Stimulated activated CD8-positive, alpha-beta memory T cell treated with anti-CD3 and anti-CD28 coated beads, Interleukin-7, amount 100 ng/mL, for 1 hour (primary cell): Measurements from ENCODE around the gene REC8.

Source experiments
- DNase-seq, 2 donors: peaks; one replicate each; pipeline ENCODE4 v3.0.0-alpha.2; 2020; ENCODE audit warnings: low read depth in 2 of 2

REC8 gene

DNA sequence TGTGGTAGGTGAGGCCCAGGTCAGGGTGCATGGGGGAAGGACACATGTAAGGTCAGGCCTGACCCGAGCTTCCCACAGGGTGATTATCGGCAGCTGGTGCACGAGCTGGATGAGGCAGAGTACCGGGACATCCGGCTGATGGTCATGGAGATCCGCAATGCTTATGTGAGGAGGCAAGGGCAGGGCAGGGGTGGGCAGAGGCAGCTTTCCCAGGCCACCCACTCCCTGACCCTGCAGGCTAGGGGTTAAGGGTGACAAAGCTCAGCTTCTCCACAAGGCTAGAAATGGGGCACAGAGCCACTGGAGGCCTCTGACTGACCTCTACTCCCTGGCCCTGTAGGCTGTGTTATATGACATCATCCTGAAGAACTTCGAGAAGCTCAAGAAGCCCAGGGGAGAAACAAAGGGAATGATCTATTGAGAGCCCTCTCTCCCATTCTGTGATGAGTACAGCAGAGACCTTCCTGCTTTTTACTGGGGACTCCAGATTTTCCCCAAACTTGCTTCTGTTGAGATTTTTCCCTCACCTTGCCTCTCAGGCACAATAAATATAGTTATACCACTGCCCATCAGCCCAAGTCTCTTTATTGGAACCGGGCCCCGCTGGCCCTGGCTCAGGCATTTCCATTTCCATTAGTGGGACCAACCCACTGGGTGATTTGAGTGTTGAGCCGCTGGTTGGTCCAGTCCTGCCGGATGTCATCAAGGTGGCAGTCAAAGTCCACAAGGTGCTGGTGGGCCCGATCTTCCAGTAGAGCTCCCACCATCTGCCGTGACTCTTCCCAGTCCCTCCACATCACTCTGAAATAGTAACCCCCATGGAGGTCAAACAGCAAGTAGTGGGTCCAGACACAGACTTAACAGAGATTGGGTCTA lies 33.2 kb upstream of the REC8 start:
- DNase-seq: no peak

DNA sequence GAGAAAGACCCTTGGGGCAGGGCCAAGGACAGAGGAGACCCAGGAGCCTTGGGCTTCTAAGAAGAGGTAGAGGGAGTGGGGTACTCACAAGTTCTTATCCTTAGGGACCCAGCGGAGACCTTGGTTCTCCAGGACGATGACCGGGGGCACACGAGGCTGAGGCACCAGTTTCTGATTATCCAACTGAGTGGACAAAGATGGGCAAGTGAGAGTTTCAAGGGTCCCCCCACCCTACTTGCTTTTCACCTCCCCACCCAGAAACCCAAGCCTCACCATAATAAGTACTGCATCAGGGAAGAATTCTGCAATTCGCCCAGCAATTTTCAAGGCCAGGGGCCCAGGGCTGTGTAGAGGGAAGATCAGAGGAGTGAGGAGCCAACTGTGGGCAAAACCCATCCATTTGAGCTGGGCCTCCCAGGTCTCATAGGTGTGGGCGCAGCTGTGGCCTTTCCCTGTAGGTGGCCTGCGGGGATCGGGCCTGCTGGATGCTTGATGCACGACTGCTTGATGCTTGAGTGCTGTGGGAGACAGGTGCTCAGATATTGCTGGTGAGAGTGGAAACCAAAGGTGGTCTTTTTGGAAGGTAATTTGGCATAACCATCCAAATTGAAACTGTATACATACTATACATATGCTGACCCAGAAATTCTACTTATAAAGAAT lies 32.5 kb upstream of the REC8 start:
- no peak for DNase-seq

DNA sequence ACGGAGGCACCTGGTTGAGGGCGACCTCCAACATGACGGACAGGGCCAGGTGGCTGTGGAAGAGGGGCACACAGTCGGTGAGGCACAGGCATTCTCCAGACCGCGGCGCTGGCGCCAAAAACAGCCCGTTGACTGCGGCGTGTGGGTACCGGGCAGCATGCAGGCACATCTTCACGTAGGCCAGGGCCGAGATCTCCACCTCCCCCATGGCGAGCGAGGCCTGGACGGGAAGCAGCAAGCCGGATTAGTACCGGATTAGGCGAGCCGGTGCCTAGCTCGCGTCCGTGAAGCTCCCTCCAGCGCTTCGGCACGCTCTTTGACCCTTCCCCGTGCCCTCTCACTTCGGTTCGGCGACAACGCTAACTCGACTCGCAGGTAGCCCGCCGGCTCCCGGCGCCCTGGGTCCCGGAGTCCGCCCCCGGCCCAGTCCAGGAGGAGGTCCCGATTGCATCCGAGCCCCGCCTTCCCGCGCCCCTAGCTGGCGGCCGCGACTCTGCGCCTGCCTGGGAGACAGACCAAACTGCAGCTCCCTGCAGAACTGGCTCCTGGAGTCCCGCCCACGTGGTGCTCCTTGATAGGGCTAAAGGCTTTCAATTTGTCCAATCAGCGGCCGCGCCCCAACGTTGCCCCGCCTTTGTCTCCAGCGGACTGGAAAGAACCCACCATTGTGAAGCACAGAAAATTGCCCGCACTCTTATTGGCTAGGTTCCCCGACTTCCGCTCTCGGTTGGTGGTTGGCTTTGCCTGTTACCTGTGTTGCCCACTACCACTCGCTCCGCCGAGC lies 30.6 kb upstream of the REC8 start, which contains the start of gene EMC9:
TSS of gene EMC9 (minus strand) at position 495 of the 784 bp plus-strand sequence. CDS start at position 208, 287 bp downstream.
- peak; percentile 97 to 98 for DNase-seq

DNA sequence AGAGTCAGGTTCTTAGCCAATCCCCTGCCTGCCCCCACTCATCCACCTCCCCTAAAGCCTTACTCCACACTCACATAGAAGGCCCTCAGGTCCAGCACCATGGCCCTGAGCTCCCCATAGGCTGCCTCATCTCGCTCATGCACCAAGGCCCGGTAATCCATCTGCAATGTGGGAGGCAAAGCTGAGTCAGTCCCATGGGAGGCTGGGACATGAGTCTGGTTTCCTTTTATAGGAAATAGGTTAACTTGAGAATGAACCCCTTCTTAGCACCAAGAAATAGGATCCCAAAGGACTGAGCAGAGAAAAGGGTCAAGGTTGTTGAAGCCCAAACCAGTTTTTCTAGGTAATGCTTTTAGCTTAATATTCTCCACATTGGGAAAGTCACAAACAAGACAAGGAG lies 28.4 kb upstream of the REC8 start:
- DNase-seq: no peak

DNA sequence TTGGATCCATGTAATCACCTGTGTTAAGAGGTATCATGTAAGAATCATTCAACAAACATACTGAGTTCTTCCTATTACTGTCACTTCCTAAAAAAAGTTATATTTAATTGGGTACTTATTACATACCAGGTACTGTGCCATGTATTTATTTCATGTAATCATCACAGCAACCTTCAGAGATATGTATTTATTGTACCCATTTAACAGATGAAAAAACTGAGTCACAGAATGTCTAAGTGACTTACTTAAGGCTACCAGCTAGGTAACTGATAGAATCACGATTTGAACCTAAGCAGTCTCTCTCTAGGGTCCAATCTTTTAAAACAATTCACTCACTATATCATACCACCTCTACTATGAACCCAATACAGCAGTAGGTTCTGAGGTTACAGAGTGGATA lies 27.4 kb upstream of the REC8 start:
- no peak for DNase-seq

DNA sequence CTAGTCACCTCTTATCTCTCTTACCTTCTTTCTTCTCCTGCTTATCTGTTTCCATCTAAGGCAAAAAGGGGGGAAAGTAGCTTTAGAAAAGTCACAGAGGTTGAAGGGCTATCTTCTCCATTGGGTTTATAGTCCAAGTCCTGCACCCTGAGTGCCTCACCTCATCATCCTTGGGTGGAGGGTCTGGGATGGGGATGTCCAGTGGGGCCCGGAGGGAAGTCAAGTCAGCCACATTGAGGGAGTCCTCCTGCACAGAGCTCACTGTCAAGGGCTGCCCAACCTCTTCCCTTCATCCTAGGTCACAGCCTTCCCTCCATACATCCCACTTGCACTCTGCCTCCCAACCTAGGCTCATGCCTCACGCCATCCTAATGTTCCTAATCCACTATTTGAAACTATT lies 26.7 kb upstream of the REC8 start:
- DNase-seq: no peak

DNA sequence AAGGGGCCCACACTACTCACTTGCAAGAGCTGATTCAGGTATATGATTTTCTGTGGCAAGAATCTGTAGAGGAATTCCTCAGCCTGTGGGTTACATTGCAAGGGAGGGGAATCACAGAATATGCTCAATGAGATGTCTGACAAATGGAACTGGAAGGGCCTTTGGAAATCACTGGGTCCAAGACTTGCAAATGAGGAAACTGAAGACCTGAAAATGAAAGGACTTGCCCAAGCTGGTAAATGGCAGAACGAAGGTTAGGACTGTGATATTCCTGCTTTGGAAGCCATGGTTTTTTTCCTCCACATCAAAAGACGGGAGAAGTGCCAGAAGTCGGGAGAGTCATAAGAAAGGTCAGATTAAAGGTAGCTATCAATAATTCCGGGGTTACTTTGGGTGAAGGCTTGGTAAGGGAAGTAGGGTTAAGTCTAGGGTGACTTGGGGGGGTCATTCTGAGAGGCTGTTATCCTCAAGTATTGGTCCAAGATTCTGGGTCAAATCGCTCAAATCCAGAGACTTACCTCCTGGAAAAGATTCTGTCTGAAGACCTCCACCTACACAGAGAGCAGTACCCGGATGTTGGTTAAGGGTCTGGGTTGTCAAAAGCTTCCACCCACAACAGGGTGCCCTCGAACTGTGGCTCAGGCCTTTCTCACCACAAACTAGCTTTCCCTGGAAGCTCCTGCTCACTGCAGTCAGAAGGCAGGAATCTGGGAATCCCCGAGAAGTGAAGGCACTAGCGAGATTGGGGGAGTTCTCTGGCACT lies 26.0 kb upstream of the REC8 start:
- no peak for DNase-seq

DNA sequence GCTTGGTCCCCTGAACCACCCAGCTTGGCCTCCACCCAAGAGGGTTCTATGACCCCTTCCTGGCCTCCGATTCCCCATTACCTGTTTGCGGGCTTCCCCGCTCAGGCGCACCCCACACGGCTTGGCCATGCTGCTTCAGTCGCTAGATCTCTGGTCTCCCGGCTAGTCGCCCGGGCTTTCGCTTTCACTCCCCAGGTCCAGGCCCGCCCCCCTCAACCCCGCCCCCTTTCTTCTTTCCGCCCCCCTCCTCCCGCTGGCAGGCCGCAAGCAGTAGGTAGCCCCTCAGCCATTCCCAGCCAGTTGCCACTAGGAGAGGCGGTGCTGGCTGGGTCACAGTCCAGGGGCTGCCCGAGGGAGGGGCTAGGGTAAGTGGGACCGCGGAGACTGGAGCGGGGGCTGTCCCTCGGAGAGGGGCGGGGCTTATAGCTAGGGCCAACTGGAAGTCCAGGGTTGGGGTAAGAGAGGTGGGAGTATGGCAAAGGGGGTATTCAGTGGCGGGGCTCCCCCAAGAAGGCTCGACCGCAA lies 25.4 kb upstream of the REC8 start, which contains the start of gene PSME2:
TSS of gene PSME2 (minus strand) at position 158 of the 525 bp plus-strand sequence. CDS start at position 129, 29 bp downstream.
- peak; percentile 68 to 70 for DNase-seq

DNA sequence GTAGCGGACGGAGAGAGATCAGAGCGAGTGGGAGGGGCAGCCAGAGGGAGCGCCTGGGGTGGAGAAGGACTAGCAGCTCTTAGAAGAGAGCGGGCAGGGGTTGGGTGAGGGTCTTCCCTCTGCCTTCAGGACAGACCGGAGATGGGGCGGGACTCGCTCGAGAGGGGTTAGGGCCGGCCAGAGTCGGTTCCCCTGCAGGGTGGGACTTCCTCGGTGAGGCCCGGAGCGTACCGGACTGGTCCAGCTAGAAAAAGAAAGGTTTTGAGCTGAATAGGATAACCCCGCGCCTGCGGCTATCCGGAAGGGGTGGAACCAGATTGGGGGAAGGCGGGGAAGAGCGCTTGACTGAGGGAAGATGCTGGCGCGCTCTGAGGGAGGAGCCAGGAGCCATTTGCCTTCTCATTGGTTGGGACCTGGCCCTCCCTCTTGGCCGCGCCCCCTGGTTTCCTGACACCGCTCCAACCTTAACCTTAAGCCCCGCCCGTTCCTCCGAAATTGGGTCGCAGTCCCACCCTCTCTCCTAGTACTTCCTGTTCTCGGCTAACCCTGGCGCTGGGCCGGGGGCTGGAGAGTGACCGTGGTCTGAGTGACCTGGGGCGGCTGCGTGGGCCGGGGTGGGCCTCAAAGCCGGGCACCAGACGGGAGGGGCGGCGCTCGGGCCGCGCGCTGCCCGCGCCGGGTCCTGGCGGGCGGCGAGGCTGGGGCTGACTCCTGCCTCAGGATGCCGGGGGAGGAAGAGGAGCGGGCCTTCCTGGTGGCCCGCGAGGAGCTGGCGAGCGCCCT lies 24.7 kb upstream of the REC8 start, which contains the start of gene RNF31:
TSS of gene RNF31 (plus strand) at position 521 of the 783 bp plus-strand sequence. CDS start at position 722, 201 bp downstream.
- DNase-seq: peak; percentile 89 to 94

DNA sequence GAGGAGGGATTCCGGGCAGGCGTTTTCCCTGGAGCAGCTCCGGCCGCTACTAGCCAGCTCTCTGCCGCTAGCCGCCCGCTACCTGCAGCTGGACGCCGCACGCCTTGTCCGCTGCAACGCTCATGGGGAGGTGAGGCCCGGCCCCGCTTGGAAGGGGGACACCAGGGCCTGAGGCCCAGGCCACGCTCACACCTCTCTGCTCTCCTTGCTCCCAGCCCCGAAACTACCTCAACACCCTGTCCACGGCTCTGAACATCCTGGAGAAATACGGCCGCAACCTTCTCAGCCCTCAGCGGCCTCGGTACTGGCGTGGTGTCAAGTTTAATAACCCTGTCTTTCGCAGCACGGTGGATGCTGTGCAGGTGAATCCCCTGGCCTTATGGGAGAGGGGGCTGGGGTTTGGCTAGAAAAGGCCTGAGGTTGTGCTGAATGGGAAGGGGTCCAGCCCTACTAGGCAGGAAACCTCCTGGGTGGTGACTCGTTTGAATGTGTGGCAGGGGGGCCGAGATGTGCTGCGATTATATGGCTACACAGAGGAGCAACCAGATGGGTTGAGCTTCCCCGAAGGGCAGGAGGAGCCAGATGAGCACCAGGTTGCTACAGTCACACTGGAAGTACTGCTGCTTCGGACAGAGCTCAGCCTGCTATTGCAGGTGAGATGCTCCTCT lies 24.0 kb upstream of the REC8 start:
- DNase-seq: no peak

DNA sequence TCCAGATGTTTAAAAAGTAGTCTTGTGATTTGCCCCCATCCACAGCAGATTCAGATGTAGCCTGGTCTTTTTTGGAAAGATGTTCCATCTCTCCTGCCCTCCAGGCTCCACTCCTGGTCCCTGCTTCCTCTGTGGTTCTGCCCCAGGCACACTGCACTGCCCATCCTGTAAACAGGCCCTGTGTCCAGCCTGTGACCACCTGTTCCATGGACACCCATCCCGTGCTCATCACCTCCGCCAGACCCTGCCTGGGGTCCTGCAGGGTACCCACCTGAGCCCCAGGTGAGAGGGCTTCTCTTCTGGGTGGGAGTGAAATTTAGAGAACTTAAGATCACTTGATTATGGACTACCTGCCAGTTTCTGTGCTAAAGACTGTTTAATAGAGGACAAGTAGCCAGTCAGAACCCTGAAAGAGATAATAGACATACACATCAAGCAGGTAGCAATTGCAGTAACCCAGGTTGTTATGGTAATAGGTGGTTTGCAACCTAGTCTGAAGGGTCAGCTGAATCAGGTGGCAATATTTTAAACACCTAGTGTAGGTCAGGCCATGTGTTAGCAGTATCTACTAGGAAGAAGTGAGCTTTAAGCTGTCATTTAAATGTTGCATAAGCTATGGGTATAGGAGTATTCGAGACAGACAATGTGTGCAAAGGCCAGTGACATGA lies 22.4 kb upstream of the REC8 start:
- no peak for DNase-seq

DNA sequence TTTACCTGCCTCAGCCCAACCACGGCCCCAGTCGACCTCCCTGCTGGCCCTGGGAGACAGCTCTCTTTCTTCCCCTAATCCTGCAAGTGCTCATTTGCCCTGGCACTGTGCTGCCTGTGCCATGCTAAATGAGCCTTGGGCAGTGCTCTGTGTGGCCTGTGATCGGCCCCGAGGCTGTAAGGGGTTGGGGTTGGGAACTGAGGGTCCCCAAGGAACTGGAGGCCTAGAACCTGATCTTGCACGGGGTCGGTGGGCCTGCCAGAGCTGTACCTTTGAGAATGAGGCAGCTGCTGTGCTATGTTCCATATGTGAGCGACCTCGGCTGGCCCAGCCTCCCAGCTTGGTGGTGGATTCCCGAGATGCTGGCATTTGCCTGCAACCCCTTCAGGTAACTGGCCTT lies 21.8 kb upstream of the REC8 start:
- no peak for DNase-seq

DNA sequence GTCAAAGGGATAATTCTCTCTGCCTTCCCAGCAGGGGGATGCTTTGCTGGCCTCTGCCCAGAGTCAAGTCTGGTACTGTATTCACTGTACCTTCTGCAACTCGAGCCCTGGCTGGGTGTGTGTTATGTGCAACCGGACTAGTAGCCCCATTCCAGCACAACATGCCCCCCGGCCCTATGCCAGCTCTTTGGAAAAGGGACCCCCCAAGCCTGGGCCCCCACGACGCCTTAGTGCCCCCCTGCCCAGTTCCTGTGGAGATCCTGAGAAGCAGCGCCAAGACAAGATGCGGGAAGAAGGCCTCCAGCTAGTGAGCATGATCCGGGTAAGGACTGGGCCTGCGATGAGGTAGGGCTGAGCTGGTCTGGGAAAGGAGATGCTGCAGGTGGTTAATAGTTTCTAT lies 21.3 kb upstream of the REC8 start:
- no peak for DNase-seq

DNA sequence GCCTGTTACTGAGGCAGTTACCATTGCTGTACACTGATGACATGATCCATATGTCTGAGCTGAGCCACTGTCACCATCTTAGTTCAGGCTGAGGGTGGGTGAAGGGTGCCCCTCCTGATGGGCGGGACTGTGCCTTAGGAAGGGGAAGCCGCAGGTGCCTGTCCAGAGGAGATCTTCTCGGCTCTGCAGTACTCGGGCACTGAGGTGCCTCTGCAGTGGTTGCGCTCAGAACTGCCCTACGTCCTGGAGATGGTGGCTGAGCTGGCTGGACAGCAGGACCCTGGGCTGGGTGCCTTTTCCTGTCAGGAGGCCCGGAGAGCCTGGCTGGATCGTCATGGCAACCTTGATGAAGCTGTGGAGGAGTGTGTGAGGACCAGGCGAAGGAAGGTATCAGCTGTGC lies 20.9 kb upstream of the REC8 start:
- no peak for DNase-seq

DNA sequence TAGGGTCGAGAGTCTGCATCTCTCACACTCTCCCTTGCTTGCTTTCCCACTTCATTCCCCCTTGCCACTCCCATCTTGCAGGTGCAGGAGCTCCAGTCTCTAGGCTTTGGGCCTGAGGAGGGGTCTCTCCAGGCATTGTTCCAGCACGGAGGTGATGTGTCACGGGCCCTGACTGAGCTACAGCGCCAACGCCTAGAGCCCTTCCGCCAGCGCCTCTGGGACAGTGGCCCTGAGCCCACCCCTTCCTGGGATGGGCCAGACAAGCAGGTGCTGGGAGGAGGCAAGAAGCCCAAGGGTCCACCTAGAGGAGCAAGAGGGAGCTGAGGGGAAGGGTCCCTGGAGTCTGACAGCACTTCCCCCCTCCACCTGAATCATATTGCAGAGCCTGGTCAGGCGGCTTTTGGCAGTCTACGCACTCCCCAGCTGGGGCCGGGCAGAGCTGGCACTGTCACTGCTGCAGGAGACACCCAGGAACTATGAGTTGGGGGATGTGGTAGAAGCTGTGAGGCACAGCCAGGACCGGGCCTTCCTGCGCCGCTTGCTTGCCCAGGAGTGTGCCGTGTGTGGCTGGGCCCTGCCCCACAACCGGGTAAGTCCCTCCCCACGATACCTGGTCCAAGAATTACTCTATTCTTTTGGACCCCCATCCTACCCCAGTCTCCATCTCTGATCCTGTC lies 20.3 kb upstream of the REC8 start:
- no peak for DNase-seq

DNA sequence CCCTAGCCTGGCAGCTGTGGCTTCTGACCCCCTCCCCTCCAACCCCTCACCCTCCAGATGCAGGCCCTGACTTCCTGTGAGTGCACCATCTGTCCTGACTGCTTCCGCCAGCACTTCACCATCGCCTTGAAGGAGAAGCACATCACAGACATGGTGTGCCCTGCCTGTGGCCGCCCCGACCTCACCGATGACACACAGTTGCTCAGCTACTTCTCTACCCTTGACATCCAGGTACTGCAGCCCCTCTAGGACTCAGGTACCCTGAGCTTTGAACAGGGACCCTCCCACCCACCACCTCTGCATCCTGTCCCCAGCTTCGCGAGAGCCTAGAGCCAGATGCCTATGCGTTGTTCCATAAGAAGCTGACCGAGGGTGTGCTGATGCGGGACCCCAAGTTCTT lies 16.8 kb upstream of the REC8 start:
- no peak for DNase-seq

DNA sequence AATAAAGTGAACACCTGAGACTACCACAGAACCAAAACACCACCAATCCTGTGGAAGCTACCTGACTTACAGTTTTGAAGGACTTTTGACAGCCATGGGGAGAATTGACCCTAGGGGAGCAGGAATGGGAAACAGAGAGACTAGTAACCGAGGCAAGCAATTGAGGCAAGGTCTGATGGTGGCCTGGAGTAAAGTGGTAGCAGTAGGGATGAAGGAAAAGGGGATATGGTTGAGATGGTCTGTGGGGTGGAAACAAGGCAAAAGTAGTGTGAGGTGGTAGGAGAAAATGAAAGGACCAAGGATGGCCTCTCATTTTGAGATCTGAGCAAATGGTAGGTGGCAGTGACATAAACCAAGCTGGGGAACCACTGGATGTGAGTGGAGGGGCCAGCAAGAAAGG lies 15.0 kb upstream of the REC8 start:
- no peak for DNase-seq

DNA sequence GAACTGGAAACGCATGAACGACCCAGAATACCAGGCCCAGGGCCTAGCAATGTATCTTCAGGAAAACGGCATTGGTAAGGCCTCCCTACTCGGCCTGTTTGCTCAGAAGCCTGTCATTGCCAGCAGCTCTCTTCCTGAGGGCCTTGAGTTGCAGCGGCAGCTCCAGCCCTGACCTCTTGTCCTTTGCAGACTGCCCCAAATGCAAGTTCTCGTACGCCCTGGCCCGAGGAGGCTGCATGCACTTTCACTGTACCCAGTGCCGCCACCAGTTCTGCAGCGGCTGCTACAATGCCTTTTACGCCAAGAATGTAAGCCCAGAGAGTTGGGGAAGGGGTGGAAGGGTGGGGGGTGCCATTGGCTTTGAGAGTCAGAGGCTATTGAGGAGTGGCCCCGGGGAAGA lies 14.5 kb upstream of the REC8 start:
- DNase-seq: no peak
